Measurements from ENCODE around the gene OLA1.

The OLA1 gene

DNA sequence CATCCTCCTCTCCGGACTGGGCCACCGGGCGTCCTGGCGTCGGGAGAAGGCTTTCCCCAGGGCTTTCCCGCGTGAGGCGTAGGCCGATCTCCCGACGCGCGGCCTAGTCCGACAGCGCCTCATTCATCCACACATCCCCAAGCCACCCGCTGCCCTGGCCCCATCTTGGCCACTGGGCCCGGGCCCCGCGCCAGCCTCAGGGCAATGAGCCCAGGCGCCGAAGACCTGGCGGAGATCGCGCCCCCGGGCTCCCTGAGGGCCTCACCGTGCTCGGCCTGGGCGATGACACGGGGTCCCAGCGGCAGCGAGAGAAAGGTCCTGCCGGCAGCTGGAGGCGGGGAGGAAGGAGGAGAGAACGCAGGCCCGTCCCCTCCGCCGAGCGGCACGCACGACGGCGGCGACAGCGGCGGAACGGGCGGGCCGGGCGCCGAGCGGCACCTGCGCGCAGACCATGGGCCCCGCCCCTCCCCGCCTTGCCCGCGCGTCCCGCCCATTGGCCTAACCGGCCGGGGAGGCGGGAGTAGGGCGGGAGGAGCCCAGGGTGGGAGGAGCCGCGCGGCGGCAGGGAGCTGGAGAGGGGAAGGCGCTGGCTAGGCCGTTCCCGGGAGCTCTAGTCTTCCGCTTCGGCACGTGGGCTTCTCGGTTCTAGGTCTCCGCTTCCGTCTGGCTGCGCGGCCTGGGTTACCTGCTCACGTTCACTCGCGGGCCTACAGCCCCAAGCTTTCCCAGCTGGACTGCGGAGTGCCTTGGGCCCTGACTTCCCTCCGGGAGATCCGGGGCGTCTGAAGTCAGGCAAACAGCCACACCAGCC, at the start of gene OLA1:
TSS of gene OLA1 (minus strand) at position 346 of the 811 bp plus-strand sequence. CDS start 1,717 bp downstream, outside the sequence.
- TF ChIP-seq GATA2 (IDR thresholded peaks at IDR 0.05; ENCODE audit: low read depth, low read length) = no peak
- no peak for TF ChIP-seq GATA3 (IDR thresholded peaks at IDR 0.05; ENCODE audit: low read depth, low read length)

DNA sequence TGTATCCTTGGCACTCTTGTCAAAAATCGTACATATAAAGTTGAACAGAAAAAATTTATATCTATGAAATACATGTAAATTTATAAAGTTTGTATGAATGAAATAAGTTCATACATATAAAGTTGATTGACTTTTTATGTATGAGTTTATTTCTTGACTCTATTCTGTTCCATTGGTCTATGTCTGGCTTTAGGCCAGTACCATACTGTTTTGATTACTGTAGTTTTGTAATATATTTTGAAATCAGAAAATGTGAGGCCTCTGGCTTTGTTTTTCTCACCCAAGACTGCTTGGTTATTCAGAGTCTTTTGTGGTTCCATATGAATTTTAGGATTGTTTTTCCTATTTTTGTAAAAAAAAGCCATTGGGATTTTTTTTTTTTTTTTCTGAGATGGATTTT, 44.6 kb upstream of the OLA1 start:
- TF ChIP-seq GATA2 (IDR thresholded peaks at IDR 0.05; ENCODE audit: low read depth, low read length) = no peak
- no peak for TF ChIP-seq GATA3 (IDR thresholded peaks at IDR 0.05; ENCODE audit: low read depth, low read length)

DNA sequence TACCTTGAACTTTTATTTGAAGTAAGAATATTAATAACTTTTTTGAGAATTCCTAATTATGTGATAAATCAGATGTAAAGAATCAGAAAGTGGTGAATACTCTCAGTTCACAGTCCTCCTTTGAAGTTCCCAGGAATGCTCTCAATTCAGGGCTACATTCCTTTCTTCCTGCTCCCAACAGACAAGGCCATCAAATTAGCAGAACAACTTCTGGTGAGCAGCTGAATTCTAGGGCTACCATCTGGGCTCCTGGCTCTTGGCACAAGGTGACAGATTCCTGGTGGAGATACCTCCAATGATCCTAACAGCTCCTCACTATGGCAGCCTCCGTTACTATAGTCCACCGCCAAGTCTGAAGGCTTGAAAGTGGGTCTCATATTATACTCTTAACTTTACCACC, 37.8 kb upstream of the OLA1 start:
- TF ChIP-seq GATA2 (IDR thresholded peaks at IDR 0.05; ENCODE audit: low read depth, low read length) (no peak), GATA3 (IDR thresholded peaks at IDR 0.05; ENCODE audit: low read depth, low read length) (no peak)

DNA sequence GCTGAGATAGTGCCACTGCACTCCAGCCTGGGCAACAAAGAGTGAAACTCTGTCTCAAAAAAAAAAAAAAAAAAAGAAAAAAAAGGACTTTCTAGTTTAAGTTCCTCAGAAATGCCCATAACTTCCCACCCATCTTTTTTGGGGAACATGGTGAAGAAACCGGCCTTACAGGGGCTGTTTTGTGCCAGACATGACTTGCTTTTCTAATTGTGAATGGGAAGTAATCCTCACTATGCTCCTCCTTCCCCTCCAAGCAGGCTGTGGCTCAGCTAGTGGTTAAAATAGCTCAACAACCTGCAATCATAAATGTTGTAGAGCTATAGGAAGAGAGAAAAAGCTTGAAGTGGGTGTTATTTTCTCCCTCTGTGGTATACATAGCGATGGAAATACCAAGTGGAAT, 34.1 kb upstream of the OLA1 start:
- TF ChIP-seq GATA3 (IDR thresholded peaks at IDR 0.05; ENCODE audit: low read depth, low read length) = no peak
- TF ChIP-seq GATA2 (IDR thresholded peaks at IDR 0.05; ENCODE audit: low read depth, low read length) = no peak

DNA sequence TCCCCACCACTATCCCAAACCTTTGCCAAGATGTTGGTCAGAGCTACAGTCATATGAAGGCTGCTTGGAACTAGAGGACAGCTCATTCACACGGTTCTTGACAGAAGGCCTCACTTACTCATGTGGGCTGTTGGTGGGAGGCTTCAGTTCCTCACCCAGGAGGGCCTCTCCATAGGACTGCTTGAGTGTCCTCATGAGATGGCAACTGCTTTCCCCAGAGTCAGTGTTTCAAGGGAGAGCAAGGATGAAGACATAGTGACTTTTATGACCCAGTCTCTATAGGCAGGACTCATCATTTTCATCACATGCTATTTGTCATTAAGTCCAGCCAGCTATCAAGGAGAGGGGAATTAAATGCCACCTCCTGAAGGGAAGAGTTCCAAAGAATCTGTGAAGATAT, 33.4 kb upstream of the OLA1 start:
- no peak for TF ChIP-seq GATA3 (IDR thresholded peaks at IDR 0.05; ENCODE audit: low read depth, low read length)

DNA sequence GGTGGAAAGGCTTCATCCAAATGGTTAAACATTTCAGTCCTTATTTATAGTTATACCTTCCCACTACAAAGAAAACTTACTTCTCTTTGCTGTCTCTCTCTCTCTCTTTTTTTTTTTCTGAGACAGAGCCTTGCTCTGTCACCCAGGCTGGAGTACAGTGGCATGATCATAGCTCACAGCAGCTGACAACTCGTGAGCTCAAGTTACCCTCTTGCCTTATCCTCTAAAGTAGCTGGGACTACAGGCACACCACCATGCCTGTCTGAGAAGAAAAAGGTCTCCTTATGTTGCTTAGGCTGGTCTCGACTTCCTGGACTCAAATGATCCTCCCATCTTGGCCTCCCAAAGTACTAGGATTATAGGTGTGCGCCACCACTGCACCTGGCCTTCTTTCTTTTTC, 32.3 kb upstream of the OLA1 start:
- TF ChIP-seq GATA2 (IDR thresholded peaks at IDR 0.05; ENCODE audit: low read depth, low read length) (no peak), GATA3 (IDR thresholded peaks at IDR 0.05; ENCODE audit: low read depth, low read length) (no peak)

DNA sequence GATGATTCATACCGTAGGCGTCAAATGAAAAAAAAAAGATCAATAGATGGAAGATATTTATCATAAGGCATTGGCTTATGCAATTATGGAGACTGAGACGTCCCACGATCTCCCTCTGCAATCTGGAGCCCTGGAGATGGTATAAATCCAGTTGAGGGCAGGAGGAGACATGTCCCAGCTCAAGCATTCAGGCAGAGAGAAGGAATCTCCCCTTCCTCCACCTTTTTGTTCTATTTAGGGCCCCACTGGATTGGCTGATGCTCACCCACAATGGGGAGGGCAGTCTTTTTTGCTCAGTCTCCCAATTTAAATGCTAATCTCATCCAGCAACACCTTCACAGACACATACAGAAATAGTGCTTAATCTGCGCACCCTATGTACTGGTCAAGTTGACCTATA, 18.0 kb upstream of the OLA1 start:
- no peak for TF ChIP-seq GATA2 (IDR thresholded peaks at IDR 0.05; ENCODE audit: low read depth, low read length)
- TF ChIP-seq GATA3 (IDR thresholded peaks at IDR 0.05; ENCODE audit: low read depth, low read length) = no peak

DNA sequence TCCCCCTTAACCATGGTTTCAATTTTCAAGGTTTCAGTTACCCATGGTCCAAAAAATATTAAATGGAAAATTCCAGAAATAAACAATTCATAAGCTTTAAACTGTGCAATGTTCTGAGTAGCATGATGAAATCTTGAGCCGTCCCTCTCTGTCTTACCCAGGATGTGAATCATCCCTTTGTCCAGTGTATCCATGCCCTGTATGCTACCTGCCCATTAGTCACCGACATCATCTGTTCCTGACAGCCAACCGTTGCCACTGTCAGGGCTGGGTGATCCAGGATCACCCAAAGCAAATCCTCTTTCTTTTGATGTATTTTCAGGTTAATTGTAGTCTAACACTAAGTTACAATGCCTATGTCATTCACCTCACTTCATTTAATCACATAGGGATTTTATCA, 15.7 kb upstream of the OLA1 start:
- TF ChIP-seq GATA3 (IDR thresholded peaks at IDR 0.05; ENCODE audit: low read depth, low read length) (no peak), GATA2 (IDR thresholded peaks at IDR 0.05; ENCODE audit: low read depth, low read length) (no peak)

DNA sequence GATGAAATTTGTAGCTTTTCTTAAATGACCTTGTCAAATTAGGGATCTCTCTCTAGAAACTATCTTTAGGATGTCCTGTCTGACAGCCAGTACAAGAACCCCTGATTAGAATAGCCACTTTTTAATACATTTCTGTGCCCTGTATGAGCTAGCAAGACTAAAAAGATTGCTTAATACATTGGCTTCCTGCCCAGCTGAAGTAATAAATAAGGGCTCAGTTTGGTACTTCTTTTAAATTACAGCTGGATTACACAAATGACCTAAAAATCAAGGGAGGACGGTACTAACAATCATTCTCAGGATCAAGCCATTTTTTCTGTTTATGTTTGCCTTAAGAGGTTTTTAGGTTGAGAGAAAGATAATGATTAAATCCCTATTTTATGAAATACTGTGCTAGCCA, 11.6 kb upstream of the OLA1 start:
- TF ChIP-seq GATA3 (IDR thresholded peaks at IDR 0.05; ENCODE audit: low read depth, low read length) (no peak), GATA2 (IDR thresholded peaks at IDR 0.05; ENCODE audit: low read depth, low read length) (no peak)

DNA sequence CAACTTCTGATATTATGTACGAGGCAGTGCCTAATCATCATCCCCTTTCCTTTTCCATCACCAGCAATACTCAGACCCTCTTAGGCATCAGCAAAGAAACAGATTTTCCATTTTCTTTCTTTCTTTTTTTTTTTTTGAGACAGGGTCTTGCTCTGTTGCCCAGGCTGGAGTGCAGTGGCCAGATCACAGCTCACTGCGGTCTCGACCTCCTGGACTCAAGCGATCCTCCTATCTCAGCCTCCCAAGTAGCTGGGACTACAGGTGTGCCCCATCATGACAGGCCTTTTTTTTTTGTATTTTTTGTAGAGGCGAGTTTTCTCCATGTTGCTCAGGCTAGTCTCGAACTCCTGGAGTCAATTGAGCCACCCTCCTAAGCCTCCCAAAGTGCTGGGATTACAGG, 5.9 kb upstream of the OLA1 start:
- no peak for TF ChIP-seq GATA2 (IDR thresholded peaks at IDR 0.05; ENCODE audit: low read depth, low read length)
- TF ChIP-seq GATA3 (IDR thresholded peaks at IDR 0.05; ENCODE audit: low read depth, low read length) = no peak

DNA sequence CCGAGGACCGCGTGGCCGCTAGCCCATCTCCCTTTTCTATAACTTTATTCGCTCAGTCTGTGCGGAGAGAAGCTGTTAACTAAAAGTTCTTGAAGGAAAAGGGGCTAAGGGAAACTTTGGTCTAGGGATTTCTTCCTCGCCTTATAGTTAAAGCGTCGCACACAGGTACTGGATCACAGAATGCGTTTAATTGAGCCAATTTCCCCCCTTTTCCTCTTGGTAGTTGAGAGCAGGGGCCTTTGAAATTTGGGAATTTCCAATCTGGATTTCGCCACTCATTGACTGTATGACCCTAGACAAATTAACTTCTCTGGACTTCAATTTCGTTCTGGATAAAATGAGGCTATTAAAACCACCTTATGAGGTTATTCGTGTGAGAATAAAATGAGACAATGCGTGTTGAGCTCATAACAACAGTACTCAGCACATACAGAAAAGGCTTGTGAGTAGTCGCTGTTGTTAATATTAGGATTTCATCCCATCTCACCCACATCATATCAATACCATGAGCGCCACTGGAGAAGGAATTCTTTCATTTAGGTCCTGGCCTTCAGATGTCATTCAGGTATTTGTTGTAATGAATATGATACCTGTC, 763 bp upstream of the OLA1 start:
- no peak for TF ChIP-seq GATA3 (IDR thresholded peaks at IDR 0.05; ENCODE audit: low read depth, low read length)
- no peak for TF ChIP-seq GATA2 (IDR thresholded peaks at IDR 0.05; ENCODE audit: low read depth, low read length)

DNA sequence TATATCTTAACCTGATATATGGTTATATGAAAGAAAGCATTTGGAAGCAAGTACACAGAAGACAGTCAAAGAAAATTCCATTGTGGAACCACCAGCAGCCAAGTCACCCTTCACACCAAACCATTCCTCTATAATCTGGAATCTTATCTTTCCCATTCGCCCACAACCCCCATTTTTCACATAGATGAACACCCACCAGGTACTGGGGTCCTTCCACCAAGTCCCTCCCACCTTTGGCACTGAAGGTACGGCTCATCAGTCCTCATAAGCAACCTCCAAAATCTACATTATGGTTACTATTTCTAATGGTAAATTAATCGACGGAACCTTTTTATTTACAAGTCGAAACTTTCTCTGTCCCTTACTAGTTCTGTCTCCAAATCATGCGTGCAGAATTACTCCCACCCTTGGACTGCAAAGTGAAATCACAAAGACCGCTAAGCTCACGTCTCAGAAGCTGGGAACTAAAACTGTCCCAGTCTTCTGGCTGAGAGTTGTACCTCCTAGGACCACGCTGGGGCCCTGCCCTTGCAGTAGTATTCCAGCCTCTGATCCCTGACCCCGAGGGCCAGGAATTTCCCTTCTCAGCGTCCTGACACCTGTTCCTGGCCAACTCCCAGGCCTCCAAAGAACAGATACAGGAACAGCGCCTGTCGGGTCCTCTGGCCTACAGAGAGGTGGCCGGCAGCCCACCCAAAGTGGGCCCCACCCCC, 702 bp downstream of the OLA1 start:
- no peak for TF ChIP-seq GATA3 (IDR thresholded peaks at IDR 0.05; ENCODE audit: low read depth, low read length)

DNA sequence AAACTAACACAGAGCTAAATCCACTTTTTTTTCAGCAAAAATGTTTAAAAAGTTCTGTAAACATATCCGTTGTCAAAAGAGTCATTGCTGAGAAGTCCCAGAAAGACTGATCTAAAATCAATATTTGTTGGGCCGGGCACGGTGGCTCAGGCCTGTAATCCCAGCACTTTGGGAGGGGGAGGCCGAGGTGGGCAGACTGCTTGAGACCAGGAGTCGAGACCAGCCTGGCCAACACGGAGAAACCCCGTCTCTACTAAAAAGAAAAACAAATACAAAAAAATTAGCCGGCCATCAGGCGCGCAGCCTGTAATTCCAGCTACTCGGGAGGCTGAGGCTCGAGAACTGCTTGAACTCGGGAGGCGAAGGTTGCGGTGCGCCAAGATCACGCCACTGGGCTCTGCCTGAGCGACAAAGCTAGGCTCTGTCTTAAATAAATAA, 1.4 kb downstream of the OLA1 start:
- no peak for TF ChIP-seq GATA3 (IDR thresholded peaks at IDR 0.05; ENCODE audit: low read depth, low read length)

DNA sequence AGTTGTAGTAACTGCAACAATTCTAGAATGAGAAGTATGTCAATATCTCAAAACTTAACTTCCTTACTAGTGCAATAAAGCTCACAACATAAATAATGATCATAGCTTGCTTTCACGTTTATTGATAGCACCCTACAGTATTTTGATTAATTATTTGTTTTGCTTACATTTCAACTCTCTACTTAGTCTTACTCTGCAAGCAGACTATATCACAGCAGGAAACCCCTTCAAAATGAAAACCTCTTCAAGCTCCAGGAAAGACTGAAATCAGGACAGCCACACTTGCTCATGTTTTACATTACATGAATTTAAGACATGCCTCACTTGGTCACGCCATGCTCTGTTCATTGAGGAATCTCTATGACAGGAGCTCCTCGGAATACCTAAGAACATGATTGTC, 3.3 kb downstream of the OLA1 start:
- no peak for TF ChIP-seq GATA3 (IDR thresholded peaks at IDR 0.05; ENCODE audit: low read depth, low read length)
- TF ChIP-seq GATA2 (IDR thresholded peaks at IDR 0.05; ENCODE audit: low read depth, low read length) = no peak

DNA sequence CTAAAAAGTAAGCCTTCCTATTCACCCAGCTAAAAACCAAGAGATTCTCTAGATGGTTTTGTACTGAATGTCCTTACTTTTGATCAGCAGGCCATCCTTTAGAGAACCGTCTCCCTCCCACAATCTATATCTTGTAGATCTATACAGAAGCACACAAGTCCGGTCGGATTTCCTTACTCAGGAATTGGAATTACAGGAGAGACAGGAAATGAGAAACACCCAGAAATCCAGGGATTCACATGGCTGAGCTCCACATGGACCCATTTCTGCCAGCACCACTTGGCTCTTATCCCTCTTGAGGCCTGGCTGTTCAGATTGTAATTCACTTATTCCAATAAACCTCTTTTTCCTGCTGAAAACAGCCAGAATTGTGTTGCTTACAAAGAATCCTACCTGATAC, 4.5 kb downstream of the OLA1 start:
- no peak for TF ChIP-seq GATA3 (IDR thresholded peaks at IDR 0.05; ENCODE audit: low read depth, low read length)
- TF ChIP-seq GATA2 (IDR thresholded peaks at IDR 0.05; ENCODE audit: low read depth, low read length) = no peak
